ENCODE measurements around the gene CTDSPL. TPM values are rescaled to one million over a fixed set of nuclear protein-coding genes. Genes with fewer than 3 reads are reported as not detected.

Gene CTDSPL
- total RNA-seq, 1 donor from 2014 or later = 30.6 TPM

- Histone ChIP-seq H3K4me3 (ENCODE audit: low read depth, low read length) (no peak overlapping the region), H3K36me3 (ENCODE audit: control insufficient read depth, insufficient read depth, low read length) (no peaks in the 10 kb centered on the region), H3K27me3 (ENCODE audit: control insufficient read depth, insufficient read depth, low read length) (no peaks in the 10 kb centered on the region)
- no peak for DNase-seq (ENCODE audit: low read depth)
- no peak for TF ChIP-seq CTCF (IDR thresholded peaks at IDR 0.05; ENCODE audit: insufficient read depth, low read length, poor library complexity, severe bottlenecking)
These were observed 10.2 kb downstream of the CTDSPL start for GRCh38 chr3:37871858-37872257.

GRCh38 chr3:37872413-37873160, 10.9 kb downstream of the CTDSPL start:
- no peaks in the 10 kb centered on the region for H3K36me3 ChIP-seq (ENCODE audit: control insufficient read depth, insufficient read depth, low read length)
- no peak for DNase-seq (ENCODE audit: low read depth)
- H3K27me3 ChIP-seq (ENCODE audit: control insufficient read depth, insufficient read depth, low read length) = no peaks in the 10 kb centered on the region
- H3K4me3 ChIP-seq (ENCODE audit: low read depth, low read length) = no peak overlapping the region
- TF ChIP-seq CTCF (IDR thresholded peaks at IDR 0.05; ENCODE audit: insufficient read depth, low read length, poor library complexity, severe bottlenecking) = no peak

- TF ChIP-seq CTCF (IDR thresholded peaks at IDR 0.05; ENCODE audit: insufficient read depth, low read length, poor library complexity, severe bottlenecking) = no peak
- Histone ChIP-seq H3K27me3 (ENCODE audit: control insufficient read depth, insufficient read depth, low read length) (no peaks in the 10 kb centered on the region), H3K36me3 (ENCODE audit: control insufficient read depth, insufficient read depth, low read length) (no peaks in the 10 kb centered on the region), H3K4me3 (ENCODE audit: low read depth, low read length) (no peak overlapping the region)
- no peak for DNase-seq (ENCODE audit: low read depth)
These were observed 14.6 kb downstream of the CTDSPL start for GRCh38 chr3:37876279-37876678.

- no peak for DNase-seq (ENCODE audit: low read depth)
- no peak overlapping the region for H3K4me3 ChIP-seq (ENCODE audit: low read depth, low read length)
- no peaks in the 10 kb centered on the region for H3K27me3 ChIP-seq (ENCODE audit: control insufficient read depth, insufficient read depth, low read length)
- no peaks in the 10 kb centered on the region for H3K36me3 ChIP-seq (ENCODE audit: control insufficient read depth, insufficient read depth, low read length)
- TF ChIP-seq CTCF (IDR thresholded peaks at IDR 0.05; ENCODE audit: insufficient read depth, low read length, poor library complexity, severe bottlenecking) = no peak
These were observed 21.0 kb downstream of the CTDSPL start for GRCh38 chr3:37882711-37883110.

GRCh38 chr3:37885814-37886213, 24.1 kb downstream of the CTDSPL start:
- no peak for TF ChIP-seq CTCF (IDR thresholded peaks at IDR 0.05; ENCODE audit: insufficient read depth, low read length, poor library complexity, severe bottlenecking)
- DNase-seq (ENCODE audit: low read depth) = no peak
- Histone ChIP-seq H3K27me3 (ENCODE audit: control insufficient read depth, insufficient read depth, low read length) (no peaks in the 10 kb centered on the region), H3K36me3 (ENCODE audit: control insufficient read depth, insufficient read depth, low read length) (no peaks in the 10 kb centered on the region), H3K4me3 (ENCODE audit: low read depth, low read length) (no peak overlapping the region)

- H3K4me3 ChIP-seq (ENCODE audit: low read depth, low read length) = no peak overlapping the region
- TF ChIP-seq CTCF (IDR thresholded peaks at IDR 0.05; ENCODE audit: insufficient read depth, low read length, poor library complexity, severe bottlenecking) = no peak
- no peaks in the 10 kb centered on the region for H3K36me3 ChIP-seq (ENCODE audit: control insufficient read depth, insufficient read depth, low read length)
- no peak for DNase-seq (ENCODE audit: low read depth)
- H3K27me3 ChIP-seq (ENCODE audit: control insufficient read depth, insufficient read depth, low read length) = no peaks in the 10 kb centered on the region
These were observed 24.7 kb downstream of the CTDSPL start for GRCh38 chr3:37886395-37886794.
